ENCODE results near the gene SLITRK4. TPM values are rescaled to one million over a fixed set of nuclear protein-coding genes. Genes with fewer than 3 reads are reported as not detected.

The SLITRK4 gene, protein sequence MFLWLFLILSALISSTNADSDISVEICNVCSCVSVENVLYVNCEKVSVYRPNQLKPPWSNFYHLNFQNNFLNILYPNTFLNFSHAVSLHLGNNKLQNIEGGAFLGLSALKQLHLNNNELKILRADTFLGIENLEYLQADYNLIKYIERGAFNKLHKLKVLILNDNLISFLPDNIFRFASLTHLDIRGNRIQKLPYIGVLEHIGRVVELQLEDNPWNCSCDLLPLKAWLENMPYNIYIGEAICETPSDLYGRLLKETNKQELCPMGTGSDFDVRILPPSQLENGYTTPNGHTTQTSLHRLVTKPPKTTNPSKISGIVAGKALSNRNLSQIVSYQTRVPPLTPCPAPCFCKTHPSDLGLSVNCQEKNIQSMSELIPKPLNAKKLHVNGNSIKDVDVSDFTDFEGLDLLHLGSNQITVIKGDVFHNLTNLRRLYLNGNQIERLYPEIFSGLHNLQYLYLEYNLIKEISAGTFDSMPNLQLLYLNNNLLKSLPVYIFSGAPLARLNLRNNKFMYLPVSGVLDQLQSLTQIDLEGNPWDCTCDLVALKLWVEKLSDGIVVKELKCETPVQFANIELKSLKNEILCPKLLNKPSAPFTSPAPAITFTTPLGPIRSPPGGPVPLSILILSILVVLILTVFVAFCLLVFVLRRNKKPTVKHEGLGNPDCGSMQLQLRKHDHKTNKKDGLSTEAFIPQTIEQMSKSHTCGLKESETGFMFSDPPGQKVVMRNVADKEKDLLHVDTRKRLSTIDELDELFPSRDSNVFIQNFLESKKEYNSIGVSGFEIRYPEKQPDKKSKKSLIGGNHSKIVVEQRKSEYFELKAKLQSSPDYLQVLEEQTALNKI
- 2.0 and 2.7 TPM in 2 replicates for total RNA-seq
- long read RNA-seq, partial matches to known transcripts, result 0 of 4 reads
- long read RNA-seq, other reads (novel, unspliced or antisense), result 1 of 4 reads

DNA sequence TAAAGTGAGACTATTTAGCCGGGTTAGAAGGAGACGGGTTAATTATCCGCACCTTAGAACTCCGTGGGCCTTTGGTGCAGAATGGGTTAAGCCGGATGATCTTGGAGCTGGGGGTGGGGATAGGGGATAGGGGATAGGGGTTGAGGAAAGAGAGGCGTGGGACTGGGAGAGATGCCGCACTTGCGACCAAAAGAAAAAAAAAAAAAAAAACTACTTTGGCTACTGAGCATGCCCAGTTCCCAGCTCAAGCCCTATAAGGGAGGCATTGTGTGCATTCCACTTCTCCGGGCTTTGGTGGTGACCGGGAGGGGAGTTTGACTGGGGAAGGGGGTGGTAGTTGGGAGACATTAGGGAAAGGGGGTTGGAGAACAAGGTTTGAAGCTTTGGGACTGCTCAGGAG lies at the start of gene SLITRK4:
Gene SLITRK4, minus strand, starts transcription at position 187 of the 400 bp plus-strand sequence. CDS start 4,993 bp downstream, outside the sequence.
- no peaks in the 10 kb centered on the region for H3K9me3 Mint-ChIP-seq
- H3K27ac Mint-ChIP-seq (ENCODE audit: unreplicated experiment), result peak within 1 kb of the TSS; percentile 88
- H3K36me3 Mint-ChIP-seq (ENCODE audit: low read depth), result no peaks in the 10 kb centered on the region
- H3K27me3 Mint-ChIP-seq (ENCODE audit: low read depth), result peaks cover 21% of the 10 kb centered on the region
- H3K4me3 Mint-ChIP-seq, result peak within 1 kb of the TSS; percentile 95
- peaks cover 13% of the 10 kb centered on the region for H3K4me1 Mint-ChIP-seq
- TF ChIP-seq, protein P1, sequence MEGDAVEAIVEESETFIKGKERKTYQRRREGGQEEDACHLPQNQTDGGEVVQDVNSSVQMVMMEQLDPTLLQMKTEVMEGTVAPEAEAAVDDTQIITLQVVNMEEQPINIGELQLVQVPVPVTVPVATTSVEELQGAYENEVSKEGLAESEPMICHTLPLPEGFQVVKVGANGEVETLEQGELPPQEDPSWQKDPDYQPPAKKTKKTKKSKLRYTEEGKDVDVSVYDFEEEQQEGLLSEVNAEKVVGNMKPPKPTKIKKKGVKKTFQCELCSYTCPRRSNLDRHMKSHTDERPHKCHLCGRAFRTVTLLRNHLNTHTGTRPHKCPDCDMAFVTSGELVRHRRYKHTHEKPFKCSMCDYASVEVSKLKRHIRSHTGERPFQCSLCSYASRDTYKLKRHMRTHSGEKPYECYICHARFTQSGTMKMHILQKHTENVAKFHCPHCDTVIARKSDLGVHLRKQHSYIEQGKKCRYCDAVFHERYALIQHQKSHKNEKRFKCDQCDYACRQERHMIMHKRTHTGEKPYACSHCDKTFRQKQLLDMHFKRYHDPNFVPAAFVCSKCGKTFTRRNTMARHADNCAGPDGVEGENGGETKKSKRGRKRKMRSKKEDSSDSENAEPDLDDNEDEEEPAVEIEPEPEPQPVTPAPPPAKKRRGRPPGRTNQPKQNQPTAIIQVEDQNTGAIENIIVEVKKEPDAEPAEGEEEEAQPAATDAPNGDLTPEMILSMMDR (conservative IDR thresholded peaks at IDR 0.05), result no peak
- DNase-seq (ENCODE audit: low read depth, low spot score), result peak; percentile 40

DNA sequence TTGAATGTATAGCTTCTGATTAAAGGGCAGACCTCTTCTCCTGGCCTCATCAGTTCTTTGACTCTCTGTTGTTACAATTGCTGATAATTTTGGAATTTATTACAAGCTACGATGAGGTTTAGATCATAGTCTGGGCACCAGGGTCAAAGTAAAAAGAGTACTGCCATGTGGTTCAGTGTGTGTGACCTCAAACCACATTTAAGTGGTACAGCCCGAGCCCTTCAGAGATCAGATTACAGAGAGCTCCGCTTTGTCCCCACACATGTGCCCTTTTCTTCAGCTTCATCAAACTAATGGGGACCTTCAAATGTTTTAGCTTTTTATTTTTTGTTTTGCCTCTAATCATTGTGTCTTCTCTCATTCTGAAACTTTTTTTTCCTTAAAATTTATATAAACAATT lies 47.6 kb upstream of the SLITRK4 start:
- Mint-ChIP-seq H3K4me1 (no peaks in the 10 kb centered on the region), H3K27me3 (ENCODE audit: low read depth) (no peaks in the 10 kb centered on the region), H3K4me3 (no peak overlapping the region), H3K36me3 (ENCODE audit: low read depth) (peaks cover 7% of the 10 kb centered on the region), H3K27ac (ENCODE audit: unreplicated experiment) (no peak overlapping the region), H3K9me3 (peaks cover 11% of the 10 kb centered on the region)
- no peak for DNase-seq (ENCODE audit: low read depth, low spot score)
- TF ChIP-seq, protein P1 (conservative IDR thresholded peaks at IDR 0.05), result no peak

DNA sequence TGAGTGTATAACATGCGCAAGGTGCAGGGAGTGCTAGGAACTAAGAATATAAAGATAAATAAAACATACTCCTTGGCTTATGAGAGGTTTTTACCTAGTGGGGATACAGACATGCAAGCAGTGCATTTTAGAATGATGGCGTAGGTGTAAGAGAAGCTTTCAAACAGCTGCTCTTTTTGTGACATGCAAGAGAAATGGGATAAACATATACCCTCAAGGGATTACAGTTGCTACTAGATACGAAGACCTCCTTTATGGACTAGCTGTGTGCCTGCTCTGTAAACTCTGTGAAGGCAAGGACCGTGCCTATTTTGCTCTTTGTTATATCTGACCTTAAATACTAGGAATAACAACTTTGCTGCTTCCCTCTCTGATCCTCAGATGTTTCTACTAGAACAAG lies 39.0 kb upstream of the SLITRK4 start:
- no peaks in the 10 kb centered on the region for H3K4me1 Mint-ChIP-seq
- H3K36me3 Mint-ChIP-seq (ENCODE audit: low read depth), result no peaks in the 10 kb centered on the region
- no peaks in the 10 kb centered on the region for H3K27me3 Mint-ChIP-seq (ENCODE audit: low read depth)
- H3K9me3 Mint-ChIP-seq, result peaks cover 10% of the 10 kb centered on the region
- H3K4me3 Mint-ChIP-seq, result no peak overlapping the region
- no peak overlapping the region for H3K27ac Mint-ChIP-seq (ENCODE audit: unreplicated experiment)
- TF ChIP-seq, protein P1 (conservative IDR thresholded peaks at IDR 0.05), result no peak
- no peak for DNase-seq (ENCODE audit: low read depth, low spot score)

DNA sequence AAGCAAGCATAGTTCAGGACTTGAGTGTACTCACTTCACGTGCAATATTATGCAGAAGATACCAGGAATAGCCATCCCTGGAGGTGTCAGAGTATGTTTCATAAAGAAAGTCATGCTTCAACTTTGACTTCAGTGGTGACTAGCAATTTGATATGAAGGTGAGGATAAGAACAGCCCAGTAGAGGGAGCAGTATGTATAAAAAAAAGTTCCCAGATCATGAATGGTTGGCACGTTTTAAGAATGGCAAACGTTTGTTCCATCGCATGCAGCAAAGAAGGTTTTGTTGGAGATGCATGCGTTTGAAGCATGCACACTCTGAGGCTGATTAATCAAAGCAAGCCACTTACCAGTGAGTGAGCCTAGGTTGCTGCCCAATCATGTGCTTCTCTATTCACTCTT lies 33.5 kb upstream of the SLITRK4 start:
- Mint-ChIP-seq H3K27me3 (ENCODE audit: low read depth) (no peaks in the 10 kb centered on the region), H3K9me3 (no peaks in the 10 kb centered on the region), H3K4me1 (no peaks in the 10 kb centered on the region), H3K4me3 (no peak overlapping the region), H3K36me3 (ENCODE audit: low read depth) (no peaks in the 10 kb centered on the region), H3K27ac (ENCODE audit: unreplicated experiment) (no peak overlapping the region)
- TF ChIP-seq, protein P1 (conservative IDR thresholded peaks at IDR 0.05), result peak; percentile 41
- DNase-seq (ENCODE audit: low read depth, low spot score), result no peak

DNA sequence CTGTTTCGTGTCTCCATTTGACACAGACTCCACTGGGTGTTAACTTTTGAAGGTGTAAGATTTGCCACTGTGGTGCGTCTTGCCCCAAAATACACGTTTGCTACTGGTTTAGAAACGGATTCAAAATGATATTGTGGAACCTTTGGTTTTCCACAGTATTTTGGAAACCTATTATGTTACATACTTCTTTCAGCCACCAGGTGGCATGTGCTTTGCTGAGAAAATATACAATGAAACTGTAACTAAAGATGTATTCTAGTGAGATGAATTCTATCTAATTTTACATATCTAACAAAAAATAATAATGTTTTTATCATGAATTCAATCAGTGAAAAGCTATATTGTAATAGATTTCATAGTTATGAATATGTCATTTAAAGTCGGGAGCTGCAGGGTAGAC lies 28.4 kb upstream of the SLITRK4 start:
- TF ChIP-seq, protein P1 (conservative IDR thresholded peaks at IDR 0.05), result peak; percentile 74
- no peaks in the 10 kb centered on the region for H3K9me3 Mint-ChIP-seq
- peak; percentile 1 for DNase-seq (ENCODE audit: low read depth, low spot score)
- no peaks in the 10 kb centered on the region for H3K36me3 Mint-ChIP-seq (ENCODE audit: low read depth)
- no peak overlapping the region for H3K27ac Mint-ChIP-seq (ENCODE audit: unreplicated experiment)
- H3K4me1 Mint-ChIP-seq, result no peaks in the 10 kb centered on the region
- no peak overlapping the region for H3K4me3 Mint-ChIP-seq
- H3K27me3 Mint-ChIP-seq (ENCODE audit: low read depth), result no peaks in the 10 kb centered on the region

Data from neural crest cell (in vitro differentiated cells).